H1 (cell line): ENCODE results near the gene FGFBP3. TPM values are rescaled to one million over a fixed set of nuclear protein-coding genes. Genes with fewer than 3 reads are reported as not detected.

Experiments used
- CTCF ChIA-PET: fragments of 300-600 bp; sonication (Branson Sonifier 250); formaldehyde crosslinking; loops from one replicate; lab custom pipeline; 2021; ENCODE audit not compliant: partially characterized antibody; lab: Charles Lee
- POLR2A ChIA-PET: fragments of 300-600 bp; sonication (Branson Sonifier 250); formaldehyde crosslinking; loops from one replicate; lab custom pipeline; 2021; ENCODE audit warnings: inconsistent platforms; ENCODE audit not compliant: partially characterized antibody; lab: Charles Lee
- DNase-seq, 2 experiments: peaks; one replicate each; pipeline versions ENCODE4 v3.0.0 to v3.0.0-alpha.2; 2010 to 2022; ENCODE audit warnings: low spot score in 2 of 2, low read depth in 1 of 2, mixed read lengths in 1 of 2
- FAIRE-seq: peaks from 2 replicates; lab custom pipeline; 2011; peaks lifted over from hg19 to GRCh38; lab: Jason Lieb, UNC
- H2AFZ ChIP-seq: 2 replicates; pipeline ENCODE4 v1.8.1; 2012; ENCODE audit warnings: low read length, inconsistent platforms
- H2AK5ac ChIP-seq: 2 replicates; pipeline ENCODE4 v1.6.1; 2013; ENCODE audit warnings: low read depth, low read length
- H2BK120ac ChIP-seq: replicated peaks from 2 replicates; pipeline ENCODE3; 2013; ENCODE audit warnings: low read depth, low read length, inconsistent platforms
- H2BK12ac ChIP-seq: 2 replicates; pipeline ENCODE4 v1.6.1; 2013; ENCODE audit warnings: low read depth, low read length
- H2BK15ac ChIP-seq: 2 replicates; pipeline ENCODE4 v1.6.1; 2013; ENCODE audit warnings: low read length
- H2BK20ac ChIP-seq: 2 replicates; pipeline ENCODE4 v1.6.1; 2013; ENCODE audit warnings: low read length
- H2BK5ac ChIP-seq: 2 replicates; pipeline ENCODE4 v1.6.1; 2013; ENCODE audit warnings: low read depth, low read length
- H3K14ac ChIP-seq: 2 replicates; pipeline ENCODE4 v1.6.1; 2013; ENCODE audit warnings: inconsistent platforms; ENCODE audit not compliant: insufficient read length
- H3K18ac ChIP-seq: 2 replicates; pipeline ENCODE4 v1.6.1; 2013; ENCODE audit warnings: low read length; ENCODE audit errors: extremely low read depth
- H3K23ac ChIP-seq: 2 replicates; pipeline ENCODE4 v1.6.1; 2013; ENCODE audit warnings: inconsistent platforms; ENCODE audit not compliant: insufficient read length
- H3K23me2 ChIP-seq: 2 replicates; pipeline ENCODE4 v1.6.1; 2013; ENCODE audit warnings: low read depth, low read length
- H3K27ac ChIP-seq: 2 replicates; pipeline ENCODE4 v1.6.1; 2011; ENCODE audit warnings: low read depth, low read length, inconsistent platforms
- H3K27me3 ChIP-seq, 4 experiments: replicated peaks in 1 of 4; 1 replicate in 1 of 4; 2 replicates in 3 of 4; pipeline versions ENCODE4 v1.6.1 to v1.8.1; 2011 to 2013; ENCODE audit warnings: low read length in 3 of 4, mild to moderate bottlenecking in 3 of 4, inconsistent platforms in 2 of 4, mixed read lengths in 2 of 4, moderate library complexity in 1 of 4; ENCODE audit not compliant: control insufficient read depth in 3 of 4, insufficient read depth in 3 of 4; ENCODE audit errors: extremely low read depth in 1 of 4
- H3K36me3 ChIP-seq, 4 experiments: 2 replicates each; pipeline versions ENCODE4 v1.6.1 to v1.8.1; 2011 to 2013; ENCODE audit warnings: mild to moderate bottlenecking in 4 of 4, low read length in 3 of 4, moderate library complexity in 2 of 4, control low read depth in 1 of 4, inconsistent platforms in 1 of 4; ENCODE audit not compliant: insufficient read depth in 4 of 4, control insufficient read depth in 2 of 4
- H3K4ac ChIP-seq: replicated peaks from 2 replicates; pipeline ENCODE3; 2013; ENCODE audit warnings: low read length, low read depth, mixed read lengths, inconsistent platforms; ENCODE audit not compliant: insufficient read length
- H3K4me1 ChIP-seq, 4 experiments: replicated peaks in 1 of 4; 1 replicate in 1 of 4; 2 replicates in 3 of 4; pipeline versions ENCODE4 v1.6.1 to v1.8.1; 2011 to 2013; ENCODE audit warnings: low read length in 3 of 4, inconsistent platforms in 2 of 4, mixed read lengths in 1 of 4; ENCODE audit not compliant: insufficient read depth in 4 of 4, control insufficient read depth in 3 of 4
- H3K4me2 ChIP-seq, 2 experiments: 2 replicates each; pipeline versions ENCODE4 v1.6.1 to v1.8.1; 2011 to 2013; ENCODE audit warnings: low read depth in 2 of 2, low read length in 2 of 2, control low read depth in 1 of 2, inconsistent platforms in 1 of 2, mild to moderate bottlenecking in 1 of 2; ENCODE audit not compliant: insufficient read depth in 1 of 2
- H3K4me3 ChIP-seq, 4 experiments: fragments of 200-600, 300-600 bp in 1 of 4; sonication (generic), shearing (Covaris generic), sonication (Bioruptor Twin) in 1 of 4; 2 replicates each; pipeline versions ENCODE4 v1.5.1 to v1.8.1; 2011 to 2016; ENCODE audit warnings: low read length in 4 of 4, low read depth in 3 of 4, control low read depth in 2 of 4, inconsistent platforms in 2 of 4, mild to moderate bottlenecking in 2 of 4, mixed read lengths in 1 of 4, moderate library complexity in 1 of 4; ENCODE audit not compliant: insufficient read depth in 2 of 4; ENCODE audit errors: extremely low read depth in 1 of 4
- H3K56ac ChIP-seq: replicated peaks from 2 replicates; pipeline ENCODE3; 2013; ENCODE audit warnings: low read depth, mild to moderate bottlenecking, mixed read lengths, low read length, inconsistent platforms; ENCODE audit not compliant: insufficient read length
- H3K79me1 ChIP-seq: 2 replicates; pipeline ENCODE4 v1.6.1; 2013; ENCODE audit warnings: low read depth, low read length, control low read depth
- H3K79me2 ChIP-seq, 2 experiments: 2 replicates each; pipeline versions ENCODE4 v1.6.1 to v1.8.1; 2012 to 2013; ENCODE audit warnings: low read length in 2 of 2, mild to moderate bottlenecking in 2 of 2, inconsistent platforms in 1 of 2; ENCODE audit not compliant: insufficient read depth in 2 of 2, control insufficient read depth in 1 of 2
- H3K9ac ChIP-seq, 4 experiments: replicated peaks in 1 of 4; 1 replicate in 1 of 4; 2 replicates in 3 of 4; pipeline versions ENCODE4 v1.6.1 to v1.8.1; 2011 to 2013; ENCODE audit warnings: low read depth in 3 of 4, low read length in 3 of 4, control low read depth in 2 of 4, mild to moderate bottlenecking in 2 of 4, moderate library complexity in 2 of 4, inconsistent platforms in 1 of 4; ENCODE audit errors: extremely low read depth in 1 of 4
- H3K9me3 ChIP-seq, 2 experiments: 2 replicates each; pipeline versions ENCODE4 v1.6.1 to v1.8.1; 2012 to 2013; ENCODE audit warnings: mild to moderate bottlenecking in 2 of 2, moderate library complexity in 2 of 2, control low read depth in 1 of 2, inconsistent platforms in 1 of 2, low read depth in 1 of 2, low read length in 1 of 2, mixed read lengths in 1 of 2; ENCODE audit not compliant: insufficient read depth in 2 of 2
- H4K20me1 ChIP-seq, 2 experiments: replicated peaks in 1 of 2; 2 replicates each; pipeline versions ENCODE3 to v1.8.1; 2011 to 2013; ENCODE audit warnings: inconsistent platforms in 2 of 2, low read length in 2 of 2, mild to moderate bottlenecking in 1 of 2; ENCODE audit not compliant: insufficient read depth in 2 of 2, control insufficient read depth in 1 of 2
- H4K5ac ChIP-seq: 2 replicates; pipeline ENCODE4 v1.6.1; 2013; ENCODE audit warnings: low read length, low read depth, mixed read lengths, inconsistent platforms; ENCODE audit not compliant: insufficient read length
- H4K8ac ChIP-seq: 2 replicates; pipeline ENCODE4 v1.8.0; 2013; ENCODE audit warnings: mild to moderate bottlenecking, moderate library complexity, low read length, inconsistent platforms; ENCODE audit not compliant: insufficient read depth; ENCODE audit errors: extremely low read depth
- H4K91ac ChIP-seq: replicated peaks from 2 replicates; pipeline ENCODE3; 2013; ENCODE audit warnings: low read length, mixed read lengths, inconsistent platforms; ENCODE audit not compliant: insufficient read length
- GTF2F1 ChIP-seq: IDR thresholded peaks from 2 replicates; pipeline ENCODE4 v1.6.1; 2012; ENCODE audit warnings: low read depth, low read length, improper control_type of control experiment, borderline replicate concordance
- HDAC6 ChIP-seq: IDR thresholded peaks from one replicate; pipeline ENCODE4 v1.7.1; 2012; ENCODE audit warnings: low read depth, mild to moderate bottlenecking, inconsistent platforms, low read length, moderate library complexity
- MAX ChIP-seq: IDR thresholded peaks from 2 replicates; pipeline ENCODE4 v1.6.1; 2012; ENCODE audit warnings: inconsistent platforms
- SIN3A ChIP-seq, 2 experiments: IDR thresholded peaks in 1 of 2; conservative IDR thresholded peaks in 1 of 2; 2 replicates each; pipeline ENCODE4 v1.6.1; 2011 to 2012; ENCODE audit warnings: low read length in 2 of 2, improper control_type of control experiment in 1 of 2, low read depth in 1 of 2, mild to moderate bottlenecking in 1 of 2
- SIRT6 ChIP-seq: IDR thresholded peaks from one replicate; pipeline ENCODE4 v1.7.1; 2012; ENCODE audit warnings: low read length, inconsistent platforms
- SP4 ChIP-seq: IDR thresholded peaks from 2 replicates; pipeline ENCODE4 v1.6.1; 2012; ENCODE audit warnings: low read length, inconsistent platforms
- WGBS, 2 experiments: shearing (Covaris generic) in 1 of 2; methylation state at CpG; one replicate each; pipeline versions ENCODE4 v1.1.6 to v1.1.7; 2013 to 2015; ENCODE audit warnings: low lambda C conversion rate in 2 of 2, mixed read lengths in 2 of 2, inconsistent platforms in 1 of 2, low coverage in 1 of 2, missing lambda C conversion rate in 1 of 2; ENCODE audit not compliant: insufficient replicate concordance in 2 of 2, insufficient coverage in 1 of 2, insufficient read length in 1 of 2; ENCODE audit errors: extremely low coverage in 1 of 2, missing lambda C conversion rate in 1 of 2; 5-methylcytosine and 5-hydroxymethylcytosine counted together
- polyA plus RNA-seq, 7 experiments: library from polyadenylated mRNA; depleted of rRNA in 3 of 7; stranded (reverse) in 5 of 7; unstranded in 2 of 7; fragments of >200 nt in 5 of 7; fragments of 200-250 nt in 2 of 7; gene quantifications; 1 replicate in 5 of 7; 2 replicates in 1 of 7; 4 replicates in 1 of 7; pipeline versions ENCODE4 v1.2.1 to v1.2.3, GENCODE V29; 2011 to 2013; ENCODE audit warnings: missing spikeins in 2 of 7, mixed read lengths in 2 of 7
- total RNA-seq: library from RNA; stranded (reverse); fragmentation: NEBNext Ultra II Directional; extraction: Animal tissue kit (Norgen Biotek cat#: 25700); gene quantifications from 2 replicates; pipeline ENCODE4 v1.2.1, GENCODE V29; 2021

Gene FGFBP3
- total and polyA plus RNA-seq, 2 of the 8 experiments (the other 6 are each of a cell fraction or from before 2014, with no cell fraction given), result 54.6 to 115 TPM

GRCh38 chr10:91935886-91936285, 26.6 kb upstream of the FGFBP3 start:
- H2AK5ac ChIP-seq, result no peak overlapping the region
- H3K4me2 ChIP-seq, result no peak overlapping the region
- 93% methylated on average over 2 of the region's 2 CpGs; no CpG with 5 or more reads in 1 of the 2 experiments for WGBS, 2 experiments
- no peak overlapping the region for H2BK120ac ChIP-seq
- no peak for FAIRE-seq
- no peak overlapping the region for H2BK5ac ChIP-seq
- no peak overlapping the region for H3K56ac ChIP-seq
- POLR2A ChIA-PET, result interaction anchor here (0.6 kb wide), 2 partner anchors 108 to 179 kb away, joined by 3 to 5 read pairs; no protein-coding TSS in a partner anchor
- no peak overlapping the region for H3K27ac ChIP-seq
- H4K5ac ChIP-seq, result no peak overlapping the region
- no peak overlapping the region for H2BK15ac ChIP-seq
- H4K8ac ChIP-seq, result no peak overlapping the region
- no peak overlapping the region for H3K23ac ChIP-seq
- no peaks in the 10 kb centered on the region for H3K9me3 ChIP-seq
- CTCF ChIA-PET, result no interaction called here
- peaks cover 0 to 41% (median 18%) of the 10 kb centered on the region in 4 experiments; a peak in 5 of 8 replicates for H3K36me3 ChIP-seq
- H3K4me3 ChIP-seq, result no peak overlapping the region
- no peak overlapping the region for H3K4ac ChIP-seq
- peaks cover 13% of the 10 kb centered on the region in 2 experiments for H4K20me1 ChIP-seq
- no peak overlapping the region for H3K9ac ChIP-seq
- H3K79me2 ChIP-seq, result peaks cover 4 to 80% of the 10 kb centered on the region in 2 experiments; a peak in 3 of 4 replicates
- H3K27me3 ChIP-seq, result no peaks in the 10 kb centered on the region
- no peak overlapping the region for H3K18ac ChIP-seq
- H2BK20ac ChIP-seq, result no peak overlapping the region
- H3K23me2 ChIP-seq, result no peaks in the 10 kb centered on the region
- no peak for TF ChIP-seq SIN3A (conservative IDR thresholded peaks at IDR 0.05 in 1 of 2, IDR thresholded peaks at IDR 0.05 in 1 of 2; ENCODE audit: low read depth in 1 of 2, low read length in 2 of 2)
- TF ChIP-seq HDAC6, result no peak
- no peak for TF ChIP-seq SIRT6
- TF ChIP-seq GTF2F1, result no peak
- TF ChIP-seq SP4, result no peak
- TF ChIP-seq MAX, result no peak
- peaks cover 8% of the 10 kb centered on the region for H3K79me1 ChIP-seq
- H4K91ac ChIP-seq, result no peak overlapping the region
- no peak overlapping the region for H2AFZ ChIP-seq
- H2BK12ac ChIP-seq, result no peak overlapping the region
- DNase-seq, result no peak
- H3K4me1 ChIP-seq, result no peaks in the 10 kb centered on the region
- no peak overlapping the region for H3K14ac ChIP-seq
